NCI-H2171 treated with DMSO at 0.1 percent for 48 hours (cell line): Measurements from ENCODE around the gene PDE2A.
"Not testable (repeated sequence)": the region's sequence is repeated elsewhere in the genome, so short reads cannot be mapped to it uniquely, and the experiment has no call there.

Experiments used
- DNase-seq: peaks from one replicate; lab custom pipeline; 2025; lab: John Stamatoyannopoulos, UW

PDE2A gene

DNA sequence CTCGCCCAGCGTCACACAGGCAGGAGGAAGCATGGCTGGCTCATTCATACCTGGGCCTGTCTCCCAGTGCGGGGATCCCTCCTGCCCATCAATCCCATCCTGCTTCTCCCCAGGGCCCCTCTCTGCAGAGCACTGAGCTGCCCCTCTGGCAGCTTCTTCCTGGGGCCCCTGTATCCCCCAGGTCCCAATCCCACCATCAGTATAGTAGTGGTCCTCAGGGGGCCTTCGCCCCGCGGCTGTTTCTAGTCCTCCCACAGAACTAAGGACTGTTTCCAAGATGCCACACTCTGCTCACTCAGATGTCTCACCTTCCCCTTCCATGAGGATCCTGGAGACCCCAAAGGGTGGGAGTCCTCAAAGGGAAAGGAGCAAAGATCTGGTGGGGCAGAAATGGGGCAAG is 97.6 kb downstream of the PDE2A start:
- DNase-seq = no peak

GRCh38 chr11:72576243-72576595 is 98.0 kb downstream of the PDE2A start:
- DNase-seq = no peak

DNA sequence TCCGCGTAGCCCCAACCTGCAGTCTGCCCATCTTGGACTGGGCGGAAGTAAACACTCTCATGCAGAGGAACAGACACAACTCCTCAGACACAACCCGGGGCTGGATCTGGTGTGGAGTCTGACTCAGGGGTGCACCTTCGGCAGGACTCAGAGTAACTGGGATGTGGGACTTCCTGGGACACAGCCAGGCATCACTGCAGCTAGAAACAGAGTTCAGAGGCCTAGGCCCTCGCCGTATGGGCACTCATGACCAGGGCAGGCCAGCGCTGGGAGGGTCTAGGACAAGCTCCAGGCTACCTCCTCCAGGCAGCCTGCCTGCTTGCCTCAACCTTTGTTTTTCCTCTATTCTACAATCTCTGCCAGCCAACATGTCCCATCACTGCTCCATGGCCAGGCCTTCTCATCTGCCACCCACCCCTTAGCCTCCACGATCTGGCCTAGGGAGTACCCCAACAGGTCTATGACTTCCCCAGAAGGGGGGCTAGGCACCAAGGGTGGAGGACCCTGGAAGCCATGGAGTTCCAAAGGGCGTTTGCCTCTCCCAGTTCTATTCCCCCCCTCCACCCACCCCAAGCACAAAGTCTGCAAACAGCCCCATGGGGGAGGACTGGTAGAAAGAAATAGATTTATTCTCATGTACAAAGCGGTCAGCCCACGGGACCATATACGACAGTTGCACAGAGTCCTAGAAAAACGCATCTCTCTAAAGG is 98.5 kb downstream of the PDE2A start:
- no peak for DNase-seq

GRCh38 chr11:72574548-72575460 is 99.4 kb downstream of the PDE2A start:
- DNase-seq = peak; percentile 87

GRCh38 chr11:72573855-72574445 is 100.3 kb downstream of the PDE2A start:
- peak; percentile 19 for DNase-seq

DNA sequence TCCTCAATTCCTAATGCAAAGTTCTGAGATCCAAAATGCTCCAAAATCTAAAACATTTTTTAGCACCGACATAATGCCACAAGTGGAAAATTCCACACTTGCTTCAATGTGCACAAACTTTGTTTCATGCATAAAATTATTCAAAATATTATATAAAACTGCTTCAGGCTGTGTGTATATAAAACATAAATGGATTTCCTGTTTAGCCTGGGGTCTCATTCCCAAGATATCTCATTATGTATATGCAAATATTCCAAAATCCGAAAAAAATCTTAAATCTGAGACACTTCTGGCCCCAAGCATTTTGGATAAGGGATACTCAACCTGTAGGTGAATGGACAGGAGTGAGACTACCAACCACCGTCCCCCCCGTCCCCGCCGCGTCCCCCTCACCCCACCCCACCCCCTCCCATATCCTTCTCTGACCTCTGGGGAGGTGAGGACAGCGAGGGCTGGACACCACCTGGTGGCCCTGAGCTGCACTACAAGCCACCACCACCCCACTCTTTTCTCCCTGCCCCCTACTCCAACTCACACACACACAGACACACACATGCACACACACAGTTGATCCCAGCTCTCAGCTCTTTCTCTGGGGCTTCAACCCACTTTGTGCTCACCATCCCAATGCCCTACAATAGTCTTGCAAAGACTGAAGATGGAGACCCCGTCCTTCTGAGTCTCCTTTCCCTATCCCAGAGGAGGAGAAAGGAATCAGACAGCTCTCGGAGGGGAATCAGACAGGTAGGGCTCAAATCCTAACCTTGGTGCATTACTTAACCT is 101.0 kb downstream of the PDE2A start:
- DNase-seq = no peak

DNA sequence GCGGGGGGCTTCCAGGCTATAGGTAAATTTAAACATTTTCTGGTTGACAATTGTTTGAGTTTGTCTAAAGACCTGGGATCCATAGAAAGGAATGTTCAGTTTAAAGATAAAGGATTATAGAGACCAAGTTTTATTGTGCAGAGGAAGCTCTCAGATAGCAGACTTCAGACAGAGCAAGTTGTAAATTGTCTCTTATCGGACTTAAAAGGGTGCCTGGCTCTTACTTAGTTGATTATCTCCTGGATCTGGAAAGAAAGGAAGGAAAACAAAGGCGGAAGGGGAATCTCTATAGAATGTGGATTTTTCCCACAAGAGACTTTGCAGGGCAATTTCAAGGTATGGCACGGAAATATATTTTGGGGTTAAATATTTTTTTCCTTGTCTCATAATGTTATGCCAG is 101.7 kb downstream of the PDE2A start:
- not testable (repeated sequence) for DNase-seq

DNA sequence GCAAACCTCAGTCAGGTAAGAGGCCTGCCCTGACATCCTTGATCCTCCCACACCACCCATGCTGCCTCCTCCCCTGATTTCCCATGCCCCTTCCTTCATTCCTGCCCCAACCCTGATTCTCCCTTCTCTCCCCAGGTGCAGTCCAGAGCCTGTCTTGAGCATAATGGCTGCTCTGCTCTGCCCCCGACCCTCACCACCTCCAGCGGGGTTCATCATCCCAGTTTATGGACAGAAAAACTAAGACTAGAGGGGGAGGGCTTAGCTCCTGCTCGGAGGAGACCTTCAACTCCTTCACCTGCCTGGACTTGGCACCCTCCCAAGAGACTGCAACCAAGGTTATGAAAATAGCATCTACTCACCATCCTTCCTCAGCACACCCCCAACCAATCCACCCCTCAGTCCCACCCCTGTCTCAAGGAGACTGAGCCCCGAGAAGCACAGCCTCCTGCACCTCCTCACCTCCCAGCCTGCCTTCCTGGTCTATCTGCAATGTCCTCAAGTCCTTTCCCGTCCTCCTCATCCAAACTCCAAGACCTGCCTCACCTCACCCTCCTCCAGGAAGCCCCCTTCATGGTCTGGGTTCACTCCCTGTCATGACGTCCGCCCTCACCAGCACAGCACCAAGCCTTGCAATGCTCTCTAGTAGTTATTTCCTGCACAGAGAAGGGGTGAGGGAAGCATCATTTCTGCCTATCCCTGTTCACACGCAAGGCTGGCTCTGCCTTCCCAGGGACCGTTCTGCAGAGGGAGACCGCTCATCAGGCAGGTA is 103.1 kb downstream of the PDE2A start:
- DNase-seq = no peak

DNA sequence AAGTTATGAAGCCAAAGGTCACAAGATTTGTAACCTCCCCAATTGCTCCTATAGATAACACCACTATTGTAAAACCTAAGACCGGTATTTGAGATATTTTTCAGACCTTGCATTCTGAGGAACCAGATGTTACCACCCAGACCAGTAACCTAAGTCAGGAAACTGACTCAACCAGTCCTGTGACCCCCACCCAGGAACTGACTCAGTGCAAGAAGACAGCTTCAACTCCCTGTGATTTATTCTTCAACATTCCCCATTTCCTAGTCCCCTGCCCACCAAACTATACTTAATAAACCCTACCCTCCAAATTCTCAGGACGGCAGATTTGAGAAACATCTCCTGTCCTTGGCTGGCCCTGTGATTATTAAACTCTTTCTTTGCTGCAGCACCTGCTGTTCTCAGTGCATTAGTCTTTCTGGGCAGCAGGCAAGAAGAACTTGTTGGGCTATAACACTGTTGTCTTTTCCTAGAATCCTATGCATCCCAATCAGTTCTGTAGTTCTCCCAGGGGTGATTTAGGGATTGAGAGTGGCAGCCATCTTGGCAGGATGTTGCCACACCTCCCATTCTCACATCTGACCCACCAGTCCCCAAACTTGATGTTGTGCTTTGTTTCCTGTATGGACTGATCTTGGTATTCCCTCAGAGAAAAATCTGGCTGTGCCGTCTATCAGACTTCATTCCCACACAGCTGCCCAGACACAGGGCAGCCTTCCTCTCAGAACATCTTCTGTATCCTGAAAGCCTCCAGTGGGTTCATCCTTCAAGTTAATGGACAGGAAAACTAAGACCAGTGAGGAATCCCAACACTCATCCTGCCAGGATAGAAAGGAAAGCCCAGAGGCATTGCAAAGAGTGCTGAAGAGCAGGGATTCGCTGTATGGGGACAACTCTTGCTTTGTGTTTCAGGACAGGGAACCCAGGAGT is 104.0 kb downstream of the PDE2A start:
- DNase-seq = no peak

DNA sequence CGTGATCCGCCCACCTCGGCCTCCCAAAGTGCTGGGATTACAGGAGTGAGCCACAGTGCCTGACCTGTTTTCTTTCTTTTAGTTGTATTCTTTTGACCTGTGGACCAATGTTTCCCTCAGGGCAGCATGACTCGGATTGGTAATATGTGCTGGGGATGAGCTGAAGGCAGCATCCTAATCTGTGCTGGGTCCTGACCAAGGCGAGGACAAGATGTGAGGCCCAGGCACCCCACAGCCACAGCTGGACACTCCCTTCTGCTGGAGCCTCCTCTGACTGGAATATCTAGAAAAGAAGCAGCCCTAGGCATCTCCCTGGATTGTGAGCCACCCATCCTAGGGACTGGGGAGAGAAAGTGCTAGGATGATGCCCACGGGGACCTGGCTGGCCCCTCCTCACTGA is 105.4 kb downstream of the PDE2A start:
- no peak for DNase-seq

DNA sequence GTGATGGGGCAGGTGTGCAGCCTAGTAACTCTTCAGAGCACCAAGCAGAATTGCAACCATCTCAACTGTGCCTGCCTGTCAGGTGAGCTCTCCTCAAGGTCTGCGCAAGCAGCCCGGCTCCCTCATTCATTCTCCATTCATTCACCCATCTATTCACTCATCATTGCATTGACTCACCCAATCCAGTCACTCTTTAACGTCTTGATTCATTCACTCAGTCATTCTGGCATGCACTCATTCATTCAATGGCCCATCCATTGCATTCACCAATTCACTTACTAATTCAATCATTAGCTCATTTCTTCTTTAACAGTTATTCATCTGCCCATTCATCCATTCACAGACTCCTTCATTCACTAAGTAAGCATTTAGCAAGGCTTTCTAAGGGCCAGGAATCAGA is 111.8 kb downstream of the PDE2A start:
- no peak for DNase-seq

GRCh38 chr11:72561856-72562255 is 112.4 kb downstream of the PDE2A start:
- DNase-seq = no peak

GRCh38 chr11:72560864-72561263 is 113.4 kb downstream of the PDE2A start:
- not testable (repeated sequence) for DNase-seq

- no peak for DNase-seq
These were observed 117.8 kb downstream of the PDE2A start for GRCh38 chr11:72556433-72556832.

DNA sequence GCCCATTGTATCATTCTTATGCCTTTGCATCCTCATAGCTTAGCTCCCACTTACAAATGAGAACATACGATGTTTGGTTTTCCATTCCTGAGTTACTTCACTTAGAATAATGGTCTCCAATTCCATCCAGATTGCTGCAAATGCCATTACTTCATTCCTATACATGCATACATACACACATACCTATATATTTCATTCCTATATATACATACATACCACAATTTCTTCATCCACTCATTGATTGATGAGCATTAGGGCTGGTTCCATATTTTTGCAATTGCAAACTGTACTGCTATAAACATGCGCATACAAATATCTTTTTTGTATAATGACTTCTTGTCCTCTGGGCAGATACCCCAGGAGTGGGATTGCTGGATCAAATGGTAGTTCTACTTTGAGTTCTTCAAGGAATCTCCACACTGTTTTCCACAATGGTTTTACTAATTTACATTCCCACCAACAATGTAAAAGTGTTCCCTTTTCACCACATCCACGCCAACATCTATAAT is 119.2 kb downstream of the PDE2A start:
- not testable (repeated sequence) for DNase-seq

DNA sequence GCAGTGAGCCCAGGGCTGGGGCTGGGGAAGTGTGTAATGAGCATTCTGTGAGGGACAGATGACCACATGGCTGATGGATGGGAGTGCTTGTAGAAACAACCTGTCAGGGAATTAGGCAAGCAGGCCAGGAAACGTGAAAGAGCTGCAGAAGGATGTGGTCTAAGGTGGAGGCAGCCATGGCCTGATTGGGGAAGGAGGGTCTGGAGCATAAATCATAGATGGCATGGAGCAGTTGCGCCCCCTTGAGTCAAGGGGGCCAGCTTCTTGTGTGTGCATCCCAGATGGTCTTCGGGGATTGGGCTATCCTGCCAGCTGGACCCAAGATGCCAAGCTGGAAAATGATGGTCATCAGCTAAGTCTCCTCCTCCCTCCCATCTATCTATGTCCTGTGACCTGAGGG is 120.5 kb downstream of the PDE2A start:
- no peak for DNase-seq

- no peak for DNase-seq
These were observed 121.8 kb downstream of the PDE2A start for GRCh38 chr11:72552399-72552910.

DNA sequence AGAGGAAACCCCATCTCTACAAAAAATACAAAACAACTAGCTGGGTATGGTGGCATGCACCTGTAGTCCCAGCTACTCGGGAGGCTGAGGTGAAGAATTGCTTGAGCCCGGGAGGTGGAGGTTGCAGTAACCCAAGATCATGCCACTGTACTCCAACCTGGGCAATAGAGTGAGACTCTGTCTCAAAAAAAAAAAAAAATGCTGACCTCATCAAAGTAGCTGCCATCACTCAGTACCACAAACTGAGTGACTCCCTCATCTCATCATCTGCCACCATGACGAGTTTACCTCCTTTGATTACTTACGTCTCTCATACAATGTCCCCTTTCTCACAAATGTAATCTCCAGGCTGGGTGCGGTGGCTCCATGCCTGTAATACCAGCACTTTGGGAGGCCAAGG is 122.7 kb downstream of the PDE2A start:
- DNase-seq = no peak

DNA sequence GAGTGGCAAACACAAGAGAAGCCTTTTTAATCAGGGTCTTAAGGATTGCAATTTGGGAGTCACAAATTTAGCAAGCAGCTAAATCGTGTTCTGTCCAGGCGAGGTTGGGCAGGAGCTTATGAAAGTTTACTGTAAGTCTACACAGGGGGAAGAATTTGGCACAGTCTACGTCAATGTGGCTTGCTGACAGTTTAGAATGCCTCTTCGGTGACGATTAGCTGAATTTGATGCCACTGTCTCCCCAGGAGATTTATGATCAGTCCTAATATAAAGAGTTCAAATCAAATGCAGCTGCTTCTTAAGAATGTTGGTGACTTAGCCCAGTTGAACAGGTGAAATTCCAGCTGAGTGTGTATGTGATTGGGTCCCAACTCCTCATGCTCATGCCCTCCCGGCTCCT is 125.8 kb downstream of the PDE2A start:
- no peak for DNase-seq

DNA sequence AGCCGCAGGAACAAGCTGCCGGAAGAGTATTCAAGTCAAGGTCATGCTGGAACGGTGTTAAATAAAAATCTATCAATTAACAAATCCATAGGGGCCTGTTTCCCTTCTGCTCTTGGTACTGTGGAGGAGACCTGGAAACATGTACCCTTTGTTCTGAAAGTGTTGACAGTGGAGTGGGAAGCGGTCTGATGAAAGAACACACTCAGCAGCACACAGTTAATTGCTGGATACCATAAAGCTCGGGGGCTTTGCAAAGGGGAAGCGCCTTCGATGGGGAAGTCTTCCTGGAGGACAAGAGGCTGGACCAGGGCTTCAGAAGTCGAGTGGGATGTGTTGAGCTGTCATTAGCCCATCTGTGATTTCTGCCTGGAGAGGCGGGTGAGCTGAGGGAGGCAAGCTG is 127.4 kb downstream of the PDE2A start:
- DNase-seq = no peak
